GM12874 (cell line): ENCODE measurements around the gene OR52E5.

Experiments
- TF ChIP-seq, protein P1 (sequence below): IDR thresholded peaks from 2 replicates; pipeline ENCODE4 v1.5.1; 2011; ENCODE audit warnings: low read depth, mild to moderate bottlenecking, control low read depth, low read length, moderate library complexity; ENCODE audit not compliant: insufficient read depth

The OR52E5 gene

GRCh38 chr11:5892908-5893307 is at the start of gene OR52E5:
TSS of gene OR52E5 (plus strand) at chr11:5893208. CDS start at chr11:5900777, 7,569 bp downstream.
- TF ChIP-seq, protein P1, sequence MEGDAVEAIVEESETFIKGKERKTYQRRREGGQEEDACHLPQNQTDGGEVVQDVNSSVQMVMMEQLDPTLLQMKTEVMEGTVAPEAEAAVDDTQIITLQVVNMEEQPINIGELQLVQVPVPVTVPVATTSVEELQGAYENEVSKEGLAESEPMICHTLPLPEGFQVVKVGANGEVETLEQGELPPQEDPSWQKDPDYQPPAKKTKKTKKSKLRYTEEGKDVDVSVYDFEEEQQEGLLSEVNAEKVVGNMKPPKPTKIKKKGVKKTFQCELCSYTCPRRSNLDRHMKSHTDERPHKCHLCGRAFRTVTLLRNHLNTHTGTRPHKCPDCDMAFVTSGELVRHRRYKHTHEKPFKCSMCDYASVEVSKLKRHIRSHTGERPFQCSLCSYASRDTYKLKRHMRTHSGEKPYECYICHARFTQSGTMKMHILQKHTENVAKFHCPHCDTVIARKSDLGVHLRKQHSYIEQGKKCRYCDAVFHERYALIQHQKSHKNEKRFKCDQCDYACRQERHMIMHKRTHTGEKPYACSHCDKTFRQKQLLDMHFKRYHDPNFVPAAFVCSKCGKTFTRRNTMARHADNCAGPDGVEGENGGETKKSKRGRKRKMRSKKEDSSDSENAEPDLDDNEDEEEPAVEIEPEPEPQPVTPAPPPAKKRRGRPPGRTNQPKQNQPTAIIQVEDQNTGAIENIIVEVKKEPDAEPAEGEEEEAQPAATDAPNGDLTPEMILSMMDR: no peak

GRCh38 chr11:5846701-5847100 is 46.3 kb upstream of the OR52E5 start:
- TF ChIP-seq, protein P1: no peak

DNA sequence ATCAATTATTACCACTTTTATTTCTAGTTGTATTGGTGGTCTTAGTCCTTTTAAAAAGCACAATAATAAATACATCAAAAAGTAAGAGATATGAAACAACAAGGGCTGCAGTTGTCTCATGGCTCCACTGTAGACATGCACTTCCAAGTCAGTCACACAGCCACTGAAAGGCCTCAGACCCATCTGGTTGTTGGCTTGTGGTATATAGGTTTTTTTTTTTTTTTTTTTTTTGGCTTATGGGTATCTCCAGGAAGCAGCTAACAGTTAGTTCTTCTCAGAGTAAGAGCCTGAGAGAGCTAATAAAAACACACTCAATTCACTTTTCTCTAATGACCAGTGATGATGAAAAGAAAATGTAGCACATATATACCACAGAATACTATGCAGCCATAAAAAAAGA is 45.3 kb upstream of the OR52E5 start:
- TF ChIP-seq, protein P1: no peak

GRCh38 chr11:5851002-5851401 is 42.0 kb upstream of the OR52E5 start:
- TF ChIP-seq, protein P1: no peak

- TF ChIP-seq, protein P1: no peak
Measured at GRCh38 chr11:5857590-5857989, 35.4 kb upstream of the OR52E5 start, which contains the start of gene OR52E8. TSS of gene OR52E8 (minus strand) at chr11:5857690. CDS start at chr11:5857690, 0 bp downstream.

GRCh38 chr11:5865826-5866225 is 27.2 kb upstream of the OR52E5 start:
- TF ChIP-seq, protein P1: no peak

DNA sequence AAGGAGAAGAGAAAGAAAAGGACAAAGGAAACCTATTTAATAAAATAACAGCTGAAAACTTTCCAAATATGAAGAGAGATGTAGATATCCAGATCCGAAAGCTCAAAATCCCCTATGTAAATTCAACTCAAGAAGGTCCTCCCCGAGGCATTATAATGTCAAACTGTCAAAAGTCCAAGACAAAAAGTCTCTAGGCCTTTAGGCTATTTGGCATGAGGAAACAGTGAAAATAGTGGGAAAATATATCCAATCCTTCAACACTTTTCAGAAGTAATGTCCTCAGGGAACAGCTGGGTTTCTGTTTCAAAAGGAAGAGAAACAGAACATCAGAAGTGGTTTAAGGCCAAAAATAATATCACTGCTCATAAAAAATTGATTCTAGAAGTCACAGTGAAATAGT is 14.4 kb upstream of the OR52E5 start:
- TF ChIP-seq, protein P1: no peak
